GM21717 (cell line): ENCODE data around the gene NPIPB2.

Source experiments
- ATAC-seq: cut with Tn5 transposase; IDR thresholded peaks from one replicate; pipeline ENCODE4 v1.9.1; 2021; ENCODE audit warnings: mild to moderate bottlenecking, moderate library complexity; ENCODE audit not compliant: unreplicated experiment

The NPIPB2 gene

DNA sequence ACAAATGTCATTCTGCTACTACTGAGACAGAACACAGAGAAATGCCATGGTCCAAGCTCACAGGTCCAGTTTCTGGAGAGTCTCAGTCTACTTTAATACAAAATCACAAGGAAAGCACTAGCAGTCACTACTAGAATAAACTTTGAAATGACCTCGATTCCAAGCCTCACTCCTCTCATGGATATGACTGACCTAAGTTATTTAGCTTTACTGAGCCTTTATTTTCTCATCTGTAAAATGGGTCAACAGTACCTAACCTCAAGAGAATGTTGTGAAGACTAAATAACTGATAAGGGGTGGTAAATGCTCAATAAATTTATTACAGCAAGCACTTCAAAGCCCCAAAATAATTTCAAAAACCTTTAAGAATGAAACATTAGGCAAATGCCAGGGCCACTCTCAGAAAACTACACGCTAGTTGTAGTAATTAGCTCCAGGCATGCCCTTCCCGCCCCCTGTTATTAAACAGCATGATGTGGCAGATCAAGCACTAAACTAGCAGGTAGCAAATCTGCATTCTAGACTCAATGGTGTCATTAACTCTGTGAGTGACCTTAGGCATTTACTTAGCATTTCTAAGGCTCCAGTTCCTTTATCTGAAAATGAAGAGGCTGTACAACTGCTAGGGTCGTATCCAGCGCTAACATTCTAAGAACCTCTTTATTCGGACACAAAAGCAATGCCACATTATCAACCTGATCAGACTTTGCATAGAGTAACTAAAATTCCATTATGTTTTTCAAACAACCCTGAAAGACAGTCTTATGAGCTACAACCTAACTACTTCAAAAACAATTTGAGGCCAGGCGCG is 34.5 kb downstream of the NPIPB2 start:
- ATAC-seq: no peak

GRCh38 chr16:11903906-11904305 is 37.9 kb downstream of the NPIPB2 start:
- ATAC-seq: no peak

GRCh38 chr16:11901091-11901490 is 40.8 kb downstream of the NPIPB2 start:
- ATAC-seq: no peak

DNA sequence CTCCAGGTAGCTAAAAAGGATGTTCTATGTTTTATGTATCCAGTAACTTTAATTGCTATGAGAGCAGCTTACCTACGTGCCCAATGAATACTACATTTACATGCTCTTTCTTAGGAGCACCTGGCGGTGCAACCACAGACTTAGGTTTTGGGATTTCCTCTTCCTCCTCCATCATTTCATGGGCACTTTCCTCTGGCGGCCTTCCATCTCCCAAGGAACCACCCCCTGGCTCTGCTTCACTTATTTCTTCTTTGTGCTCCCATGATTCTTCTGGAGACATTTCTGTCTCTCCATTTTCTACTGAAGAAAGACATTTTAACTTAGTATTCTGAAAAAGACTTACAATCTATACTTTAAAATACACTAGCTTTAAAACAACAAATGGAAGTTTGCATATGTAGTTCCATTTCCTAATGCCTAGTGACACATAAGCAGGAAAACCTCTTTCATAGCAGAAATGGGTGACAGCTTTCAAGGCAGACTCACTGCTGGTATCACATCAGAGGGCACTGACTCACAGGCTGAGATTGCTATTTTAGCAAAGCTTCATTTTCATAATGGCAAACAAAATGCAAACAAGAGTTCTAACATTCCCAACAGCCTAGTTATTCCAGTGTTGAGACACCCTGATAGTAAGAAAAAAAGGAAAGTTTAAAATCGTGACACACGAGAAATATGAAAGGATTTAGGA is 45.2 kb downstream of the NPIPB2 start:
- no peak for ATAC-seq

- ATAC-seq: no peak
Observed at GRCh38 chr16:11893571-11893970, 48.3 kb downstream of the NPIPB2 start.

DNA sequence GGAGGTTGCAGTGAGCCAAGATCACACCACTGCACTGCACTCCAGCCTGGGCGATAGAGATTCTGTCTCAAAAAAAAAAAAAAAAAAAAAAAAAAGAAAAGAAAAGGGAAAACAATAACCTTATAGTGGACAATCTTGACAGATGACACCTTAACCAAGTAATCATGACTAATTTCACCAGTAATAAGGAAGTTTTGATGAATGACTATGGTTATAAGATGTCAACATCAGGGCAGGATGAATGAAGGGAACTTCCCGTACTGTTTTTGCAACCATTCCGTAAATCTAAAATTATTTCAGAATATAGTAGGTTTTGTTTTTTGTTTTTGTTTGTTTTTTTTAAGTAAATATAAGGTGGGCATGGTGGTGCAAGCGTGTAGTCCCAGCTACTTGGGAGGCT is 49.1 kb downstream of the NPIPB2 start:
- ATAC-seq: no peak

DNA sequence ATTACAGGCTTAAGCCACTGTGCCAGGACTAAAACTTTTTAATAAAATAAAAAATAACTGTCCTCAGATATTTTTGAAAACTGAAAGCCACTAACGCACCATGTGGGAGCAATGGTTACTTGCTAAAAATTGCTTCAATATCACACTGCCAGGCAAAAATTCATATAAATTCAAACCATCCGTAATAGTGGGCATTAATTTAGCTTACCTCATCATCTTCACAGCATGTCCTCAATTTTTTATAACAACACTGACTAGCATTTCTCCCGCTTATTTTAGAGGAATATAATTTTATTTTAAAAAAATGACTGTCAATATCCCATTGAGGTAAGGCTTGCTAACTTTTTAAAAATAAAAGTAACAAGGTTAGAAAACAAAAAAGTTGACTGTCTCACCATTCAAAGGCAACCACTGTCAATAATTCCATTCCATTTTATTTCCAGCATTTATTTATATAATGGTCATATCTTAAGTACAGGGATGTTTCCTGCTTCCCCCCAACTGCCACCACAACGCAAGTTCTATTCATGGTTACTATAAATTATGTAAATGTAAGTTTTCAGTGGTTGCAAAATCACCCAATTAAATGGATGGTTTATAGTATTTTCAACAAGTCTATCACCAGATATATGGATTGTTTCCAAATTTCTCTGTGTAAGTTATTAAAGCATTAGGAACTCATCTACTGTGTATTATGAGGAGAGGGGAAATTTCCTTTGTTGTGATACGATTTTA is 51.4 kb downstream of the NPIPB2 start:
- ATAC-seq: no peak

DNA sequence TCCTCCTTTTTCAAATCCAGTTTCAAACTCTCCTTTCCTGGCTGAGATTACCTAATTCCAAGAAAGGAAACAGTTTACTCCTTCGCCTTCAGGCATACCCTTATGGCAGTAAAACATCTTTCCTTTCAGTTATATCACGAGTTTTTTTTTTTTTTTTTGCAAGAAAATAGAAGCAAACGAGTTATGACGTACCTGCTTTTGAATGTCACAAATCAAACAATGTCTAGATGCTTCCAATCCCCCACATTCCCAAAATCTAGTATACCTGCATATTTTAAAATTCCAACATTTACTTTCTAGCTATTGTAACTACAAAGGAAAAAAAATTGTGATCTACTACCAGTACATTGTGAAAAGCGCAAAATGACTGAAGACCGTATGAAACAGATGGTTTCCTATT is 55.0 kb downstream of the NPIPB2 start:
- ATAC-seq: no peak

DNA sequence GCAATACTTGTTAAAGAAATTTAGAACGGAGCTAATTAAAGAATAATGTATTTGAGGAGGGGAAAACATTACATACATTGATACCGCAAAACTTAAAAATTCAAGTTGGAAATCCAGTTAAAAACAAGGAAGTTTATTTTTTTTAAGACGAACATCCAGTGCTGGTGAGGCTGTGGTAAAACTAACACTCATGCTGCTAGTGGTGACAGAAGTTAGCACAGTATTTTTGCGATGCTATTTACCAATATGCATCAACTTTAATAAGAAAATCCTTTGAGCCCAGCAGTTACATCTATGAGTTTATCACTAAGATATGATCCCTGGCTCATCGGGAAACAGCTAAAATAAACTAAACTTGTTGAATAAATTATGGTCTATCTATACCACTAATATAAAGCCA is 57.8 kb downstream of the NPIPB2 start:
- no peak for ATAC-seq

- no peak for ATAC-seq
Observed at GRCh38 chr16:11880007-11880406, 61.8 kb downstream of the NPIPB2 start.

- ATAC-seq: no peak
Observed at GRCh38 chr16:11877374-11877773, 64.5 kb downstream of the NPIPB2 start.
